ENCODE results near the gene STAB2. TPM values are rescaled to one million over a fixed set of nuclear protein-coding genes. Genes with fewer than 3 reads are reported as not detected.

STAB2 gene
- total and polyA plus RNA-seq, 3 donors from 2014 or later = 1.7 to 15.8 (median 2.7) TPM

DNA sequence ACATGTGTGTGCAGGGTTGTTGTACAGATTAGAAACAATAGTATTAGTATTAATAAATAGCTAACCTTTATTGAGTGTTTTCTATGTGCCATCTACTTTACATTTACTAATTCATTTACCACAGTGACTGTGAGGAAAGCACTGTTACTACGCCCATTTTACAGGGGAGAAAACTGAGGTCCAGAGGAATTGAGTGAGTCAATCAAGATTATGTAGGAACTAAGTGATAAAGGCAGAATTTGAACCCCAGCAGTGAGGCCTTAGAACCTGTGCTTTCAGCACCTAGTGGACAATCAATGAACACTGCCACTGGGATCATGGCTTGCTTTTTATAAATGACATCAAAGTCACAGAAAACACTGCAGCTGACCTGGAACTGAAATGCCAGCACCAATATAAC is 225.7 kb downstream of the STAB2 start:
- H3K4me1 ChIP-seq = peaks cover 10% of the 10 kb centered on the region
- intact Hi-C loops (cut with DNase I; ENCODE audit: low total_unique reads) = no loop called here
- no peak for TF ChIP-seq POLR2A (IDR thresholded peaks at IDR 0.05)
- TF ChIP-seq, protein P1, sequence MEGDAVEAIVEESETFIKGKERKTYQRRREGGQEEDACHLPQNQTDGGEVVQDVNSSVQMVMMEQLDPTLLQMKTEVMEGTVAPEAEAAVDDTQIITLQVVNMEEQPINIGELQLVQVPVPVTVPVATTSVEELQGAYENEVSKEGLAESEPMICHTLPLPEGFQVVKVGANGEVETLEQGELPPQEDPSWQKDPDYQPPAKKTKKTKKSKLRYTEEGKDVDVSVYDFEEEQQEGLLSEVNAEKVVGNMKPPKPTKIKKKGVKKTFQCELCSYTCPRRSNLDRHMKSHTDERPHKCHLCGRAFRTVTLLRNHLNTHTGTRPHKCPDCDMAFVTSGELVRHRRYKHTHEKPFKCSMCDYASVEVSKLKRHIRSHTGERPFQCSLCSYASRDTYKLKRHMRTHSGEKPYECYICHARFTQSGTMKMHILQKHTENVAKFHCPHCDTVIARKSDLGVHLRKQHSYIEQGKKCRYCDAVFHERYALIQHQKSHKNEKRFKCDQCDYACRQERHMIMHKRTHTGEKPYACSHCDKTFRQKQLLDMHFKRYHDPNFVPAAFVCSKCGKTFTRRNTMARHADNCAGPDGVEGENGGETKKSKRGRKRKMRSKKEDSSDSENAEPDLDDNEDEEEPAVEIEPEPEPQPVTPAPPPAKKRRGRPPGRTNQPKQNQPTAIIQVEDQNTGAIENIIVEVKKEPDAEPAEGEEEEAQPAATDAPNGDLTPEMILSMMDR (IDR thresholded peaks at IDR 0.05) = no peak
- H3K9me3 ChIP-seq = no peaks in the 10 kb centered on the region
- no peak overlapping the region for H3K27ac ChIP-seq
- no peaks in the 10 kb centered on the region for H3K27me3 ChIP-seq
- no peaks in the 10 kb centered on the region for H3K36me3 ChIP-seq (ENCODE audit: low read depth, missing control alignments)
- WGBS, 2 donors = 92 to 93% methylated on average over 1 of the region's 1 CpG
- DNase-seq = no peak
- no peak overlapping the region for H3K4me3 ChIP-seq

DNA sequence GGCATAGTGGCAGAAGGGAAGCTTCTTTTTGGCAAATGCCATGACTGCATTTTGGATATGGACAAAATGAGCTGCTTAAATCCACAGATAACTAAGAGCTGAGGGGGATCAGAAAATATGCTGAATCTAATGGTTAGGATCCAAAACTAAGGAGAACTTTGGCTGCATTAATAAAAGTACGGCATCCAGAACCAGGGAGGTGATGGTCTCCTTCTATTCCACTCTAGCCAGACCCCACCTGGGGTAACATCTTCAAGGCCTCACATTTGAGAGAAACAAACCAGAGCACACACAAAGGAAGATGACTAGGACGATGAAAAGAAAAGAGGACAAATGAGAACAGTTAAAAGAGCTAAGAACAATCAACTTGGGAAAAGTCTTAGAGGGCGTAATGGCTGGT is 226.4 kb downstream of the STAB2 start:
- Histone ChIP-seq H3K36me3 (ENCODE audit: low read depth, missing control alignments) (no peaks in the 10 kb centered on the region), H3K9me3 (no peaks in the 10 kb centered on the region), H3K4me3 (no peak overlapping the region), H3K27ac (no peak overlapping the region), H3K27me3 (no peaks in the 10 kb centered on the region), H3K4me1 (peaks cover 10% of the 10 kb centered on the region)
- no peak for DNase-seq
- TF ChIP-seq, protein P1 (IDR thresholded peaks at IDR 0.05) = no peak
- no peak for TF ChIP-seq POLR2A (IDR thresholded peaks at IDR 0.05)
- intact Hi-C loops (cut with DNase I; ENCODE audit: low total_unique reads) = no loop called here
- WGBS, 2 donors = 80 to 94% methylated on average over 3 of the region's 3 CpGs

DNA sequence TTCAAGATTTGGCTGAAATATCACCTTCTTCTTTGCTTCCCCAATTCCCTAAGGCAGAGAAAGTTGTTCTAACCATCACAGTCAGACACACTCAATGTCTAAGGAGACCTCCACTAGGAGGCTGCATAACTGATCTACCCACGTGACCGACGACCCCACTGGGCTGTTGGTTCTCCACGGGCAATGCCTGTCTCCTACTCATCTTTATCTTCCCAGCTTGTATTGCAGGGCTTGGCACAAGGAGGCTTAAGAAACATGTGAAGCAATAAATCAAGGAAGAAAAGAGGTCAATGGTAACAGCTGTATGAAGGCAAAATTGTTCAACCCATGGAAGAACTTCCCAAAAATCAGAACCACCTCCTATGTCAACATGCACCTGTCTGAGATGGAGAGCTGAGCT is 226.9 kb downstream of the STAB2 start:
- H3K4me3 ChIP-seq = no peak overlapping the region
- no peaks in the 10 kb centered on the region for H3K9me3 ChIP-seq
- intact Hi-C loops (cut with DNase I; ENCODE audit: low total_unique reads) = no loop called here
- no peak overlapping the region for H3K27ac ChIP-seq
- no peaks in the 10 kb centered on the region for H3K36me3 ChIP-seq (ENCODE audit: low read depth, missing control alignments)
- TF ChIP-seq POLR2A (IDR thresholded peaks at IDR 0.05) = no peak
- TF ChIP-seq, protein P1 (IDR thresholded peaks at IDR 0.05) = no peak
- no peak for DNase-seq
- H3K4me1 ChIP-seq = peaks cover 10% of the 10 kb centered on the region
- no peaks in the 10 kb centered on the region for H3K27me3 ChIP-seq
- WGBS, 2 donors = 45 to 63% methylated on average over 4 of the region's 4 CpGs

DNA sequence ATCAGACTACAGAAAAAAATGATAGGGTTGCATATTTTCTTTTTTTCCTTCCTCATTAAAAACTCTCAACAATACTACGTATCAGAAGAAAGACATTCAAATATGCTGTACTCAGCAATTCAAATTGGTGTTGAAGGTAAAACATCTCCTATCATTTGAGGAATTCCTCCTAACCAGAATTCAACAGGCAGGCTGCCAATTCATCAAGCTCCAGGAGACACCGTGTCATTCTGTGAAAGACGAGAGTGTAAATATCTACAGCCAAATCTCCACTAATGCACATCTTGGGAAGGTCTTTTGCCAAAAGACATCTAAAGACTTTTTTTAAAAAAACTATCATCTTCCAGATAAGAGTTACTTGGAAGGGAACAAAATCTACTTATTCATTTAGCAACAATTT is 227.4 kb downstream of the STAB2 start:
- TF ChIP-seq, protein P1 (IDR thresholded peaks at IDR 0.05) = no peak
- no peak for TF ChIP-seq POLR2A (IDR thresholded peaks at IDR 0.05)
- Histone ChIP-seq H3K36me3 (ENCODE audit: low read depth, missing control alignments) (no peaks in the 10 kb centered on the region), H3K27ac (no peak overlapping the region), H3K9me3 (no peaks in the 10 kb centered on the region), H3K4me3 (no peak overlapping the region), H3K27me3 (no peaks in the 10 kb centered on the region), H3K4me1 (peaks cover 10% of the 10 kb centered on the region)
- WGBS, 2 donors = 44 to 68% methylated on average over 3 of the region's 3 CpGs
- intact Hi-C loops (cut with DNase I; ENCODE audit: low total_unique reads) = no loop called here
- DNase-seq = no peak

Small RNAs within 50 kb of the gene (small RNA-seq; reads per million reads assigned to genes)
- 0 reads per million in 2 donors for gene RF00096

Other genes starting within 250 kb of the STAB2 start
- gene C12orf42, start 91.3 kb upstream of the STAB2 start, total RNA-seq = 10 to 100 TPM; 22.5 to 57.9 TPM
- gene C12orf42, start 91.3 kb upstream of the STAB2 start, polyA plus RNA-seq (ENCODE audit: insufficient read depth, low read depth, low replicate concordance) = 46.8 TPM